K562 (cell line): ENCODE measurements around the gene ECI2. TPM values are rescaled to one million over a fixed set of nuclear protein-coding genes. Genes with fewer than 3 reads are reported as not detected.

Experiments used
- NONO ChIP-seq, 2 experiments: fragments of 200-400 bp in 1 of 2; fragments of 450-650 bp in 1 of 2; formaldehyde crosslinking in 1 of 2; IDR thresholded peaks; 2 replicates each; pipeline ENCODE4 v1.6.1; 2017; ENCODE audit warnings: low read depth in 2 of 2, mild to moderate bottlenecking in 2 of 2, moderate library complexity in 2 of 2, low read length in 1 of 2
- NR2C1 ChIP-seq, 2 experiments: fragments of 450-650 bp; IDR thresholded peaks; 2 replicates each; pipeline ENCODE4 v1.6.1; 2017; ENCODE audit warnings: mild to moderate bottlenecking in 2 of 2, antibody characterized with exemption in 1 of 2, inconsistent platforms in 1 of 2, missing compliant biosample characterization in 1 of 2, missing genetic modification characterization in 1 of 2
- RAD21 ChIP-seq, 2 experiments: fragments of 250-450 bp in 1 of 2; fragments of 450-650 bp in 1 of 2; sonication (Bioruptor Pico) in 1 of 2; formaldehyde crosslinking in 1 of 2; IDR thresholded peaks in 1 of 2; conservative IDR thresholded peaks in 1 of 2; 2 replicates each; pipeline versions ENCODE4 v1.4.0 to v1.8.0; 2020 to 2022; ENCODE audit warnings: mild to moderate bottlenecking in 2 of 2, moderate library complexity in 1 of 2
- SMC3 ChIP-seq: conservative IDR thresholded peaks from 2 replicates; pipeline ENCODE4 v1.6.1; 2011; ENCODE audit warnings: low read depth, low read length, improper control_type of control experiment; ENCODE audit not compliant: insufficient read depth
- YY1 ChIP-seq, 3 experiments: IDR thresholded peaks; 2 replicates each; pipeline ENCODE4 v1.6.1; 2011; ENCODE audit warnings: low read length in 2 of 3, mild to moderate bottlenecking in 2 of 3, moderate library complexity in 2 of 3, borderline replicate concordance in 1 of 3, control low read depth in 1 of 3, low read depth in 1 of 3; ENCODE audit not compliant: insufficient read depth in 3 of 3, insufficient replicate concordance in 2 of 3, control insufficient read depth in 1 of 3, insufficient read length in 1 of 3; ENCODE audit errors: extremely low read depth in 1 of 3
- polyA plus RNA-seq, 8 experiments: library from polyadenylated mRNA; depleted of rRNA in 4 of 8; stranded (reverse) in 5 of 8; unstranded in 3 of 8; fragments of >200 nt; fragmentation: Nextera tagmentation in 2 of 8; fragmentation: Illumina TruSeq in 1 of 8; extraction: Ambion mirVana in 2 of 8; extraction: Trizol in 1 of 8; gene quantifications; 2 replicates each; pipeline versions ENCODE4 v1.2.1 to v1.2.3, GENCODE V29; 2011 to 2014; ENCODE audit warnings: inconsistent platforms in 1 of 8, missing spikeins in 1 of 8
- total RNA-seq, 7 experiments: library from RNA; depleted of rRNA in 6 of 7; stranded (reverse); fragments of >200 nt in 6 of 7; fragmentation: Illumina TruSeq in 2 of 7; extraction: Trizol in 2 of 7; gene quantifications; 2 replicates each; pipeline versions ENCODE4 v1.2.1 to v1.2.3, GENCODE V29; 2011 to 2021; ENCODE audit warnings: low replicate concordance in 1 of 7
- TF ChIP-seq, protein P1 (sequence below), 2 experiments: fragments of 450-650 bp; formaldehyde crosslinking in 1 of 2; IDR thresholded peaks; 2 replicates each; pipeline versions ENCODE4 v1.4.0 to v1.6.1; 2014 to 2020; ENCODE audit warnings: mild to moderate bottlenecking in 2 of 2, borderline replicate concordance in 1 of 2, low read depth in 1 of 2
- TF ChIP-seq, protein P2 (sequence below), 3 experiments: IDR thresholded peaks in 2 of 3; conservative IDR thresholded peaks in 1 of 3; 2 replicates each; pipeline ENCODE4 v1.5.1; 2011 to 2012; ENCODE audit warnings: low read length in 3 of 3, mild to moderate bottlenecking in 3 of 3, control low read depth in 2 of 3, improper control_type of control experiment in 1 of 3, inconsistent platforms in 1 of 3, low read depth in 1 of 3, mixed read lengths in 1 of 3, moderate library complexity in 1 of 3; ENCODE audit not compliant: insufficient read depth in 2 of 3

Gene ECI2
- total and polyA plus RNA-seq, 9 of the 15 experiments (the other 6 are each of a cell fraction or from before 2014, with no cell fraction given), result 80.7 to 377 (median 142) TPM

DNA sequence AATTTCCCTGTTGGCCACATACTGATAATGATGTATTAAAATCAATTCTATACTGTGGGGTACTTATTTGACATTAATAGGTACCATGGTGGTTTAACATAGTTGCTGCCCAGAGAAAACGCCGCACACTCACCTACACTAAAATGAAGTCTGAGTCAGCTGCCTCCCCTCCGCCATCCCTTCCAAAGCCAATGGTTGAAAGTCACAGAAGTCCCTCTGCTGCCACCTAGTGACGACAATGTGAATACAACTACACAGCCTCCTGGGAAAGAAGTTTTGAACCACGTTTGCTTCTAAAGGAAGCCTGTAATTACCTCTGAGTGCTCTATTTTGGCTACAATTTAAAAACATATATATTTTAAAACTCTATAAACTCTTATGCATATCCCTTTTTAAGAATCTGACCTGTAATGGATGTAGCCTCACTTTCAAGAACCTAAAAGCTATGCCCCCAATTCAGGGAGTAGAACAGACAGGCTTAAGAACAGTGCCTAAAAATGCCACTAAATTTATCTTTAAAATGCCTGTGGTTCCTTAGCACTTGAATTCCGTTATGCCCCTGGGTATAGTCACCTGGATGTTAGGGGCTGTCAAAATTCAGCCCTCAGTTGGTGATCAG is 20.6 kb upstream of the ECI2 start (continued):
- peak; percentile 91 to 95 for TF ChIP-seq RAD21 (CRISPR knock-in tag; conservative IDR thresholded peaks at IDR 0.05 in 1 of 2, IDR thresholded peaks at IDR 0.05 in 1 of 2)
- TF ChIP-seq, protein P1, sequence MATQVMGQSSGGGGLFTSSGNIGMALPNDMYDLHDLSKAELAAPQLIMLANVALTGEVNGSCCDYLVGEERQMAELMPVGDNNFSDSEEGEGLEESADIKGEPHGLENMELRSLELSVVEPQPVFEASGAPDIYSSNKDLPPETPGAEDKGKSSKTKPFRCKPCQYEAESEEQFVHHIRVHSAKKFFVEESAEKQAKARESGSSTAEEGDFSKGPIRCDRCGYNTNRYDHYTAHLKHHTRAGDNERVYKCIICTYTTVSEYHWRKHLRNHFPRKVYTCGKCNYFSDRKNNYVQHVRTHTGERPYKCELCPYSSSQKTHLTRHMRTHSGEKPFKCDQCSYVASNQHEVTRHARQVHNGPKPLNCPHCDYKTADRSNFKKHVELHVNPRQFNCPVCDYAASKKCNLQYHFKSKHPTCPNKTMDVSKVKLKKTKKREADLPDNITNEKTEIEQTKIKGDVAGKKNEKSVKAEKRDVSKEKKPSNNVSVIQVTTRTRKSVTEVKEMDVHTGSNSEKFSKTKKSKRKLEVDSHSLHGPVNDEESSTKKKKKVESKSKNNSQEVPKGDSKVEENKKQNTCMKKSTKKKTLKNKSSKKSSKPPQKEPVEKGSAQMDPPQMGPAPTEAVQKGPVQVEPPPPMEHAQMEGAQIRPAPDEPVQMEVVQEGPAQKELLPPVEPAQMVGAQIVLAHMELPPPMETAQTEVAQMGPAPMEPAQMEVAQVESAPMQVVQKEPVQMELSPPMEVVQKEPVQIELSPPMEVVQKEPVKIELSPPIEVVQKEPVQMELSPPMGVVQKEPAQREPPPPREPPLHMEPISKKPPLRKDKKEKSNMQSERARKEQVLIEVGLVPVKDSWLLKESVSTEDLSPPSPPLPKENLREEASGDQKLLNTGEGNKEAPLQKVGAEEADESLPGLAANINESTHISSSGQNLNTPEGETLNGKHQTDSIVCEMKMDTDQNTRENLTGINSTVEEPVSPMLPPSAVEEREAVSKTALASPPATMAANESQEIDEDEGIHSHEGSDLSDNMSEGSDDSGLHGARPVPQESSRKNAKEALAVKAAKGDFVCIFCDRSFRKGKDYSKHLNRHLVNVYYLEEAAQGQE (IDR thresholded peaks at IDR 0.05; ENCODE audit: borderline replicate concordance), result peak; percentile 86
- TF ChIP-seq, protein P1 (CRISPR knock-in tag; IDR thresholded peaks at IDR 0.05; ENCODE audit: low read depth), result no peak
- TF ChIP-seq SMC3, result peak; percentile 86
- TF ChIP-seq NONO (IDR thresholded peaks at IDR 0.05; ENCODE audit: low read depth in 2 of 2, low read length in 1 of 2), result 0 out of 4 replicates have a peak, but pooled peaks of 1 of the 2 experiments have one; percentile 46
- TF ChIP-seq NR2C1 (IDR thresholded peaks at IDR 0.05), result no peak
- no peak for TF ChIP-seq NR2C1 (tag; IDR thresholded peaks at IDR 0.05)
- TF ChIP-seq YY1 (IDR thresholded peaks at IDR 0.05; ENCODE audit: borderline replicate concordance in 1 of 3, control insufficient read depth in 1 of 3, extremely low read depth in 1 of 3, insufficient read depth in 3 of 3, insufficient read length in 1 of 3, insufficient replicate concordance in 2 of 3, low read depth in 1 of 3, low read length in 2 of 3), result peak in 2 of 3 experiments; percentile 63 to 84
- TF ChIP-seq, protein P2, sequence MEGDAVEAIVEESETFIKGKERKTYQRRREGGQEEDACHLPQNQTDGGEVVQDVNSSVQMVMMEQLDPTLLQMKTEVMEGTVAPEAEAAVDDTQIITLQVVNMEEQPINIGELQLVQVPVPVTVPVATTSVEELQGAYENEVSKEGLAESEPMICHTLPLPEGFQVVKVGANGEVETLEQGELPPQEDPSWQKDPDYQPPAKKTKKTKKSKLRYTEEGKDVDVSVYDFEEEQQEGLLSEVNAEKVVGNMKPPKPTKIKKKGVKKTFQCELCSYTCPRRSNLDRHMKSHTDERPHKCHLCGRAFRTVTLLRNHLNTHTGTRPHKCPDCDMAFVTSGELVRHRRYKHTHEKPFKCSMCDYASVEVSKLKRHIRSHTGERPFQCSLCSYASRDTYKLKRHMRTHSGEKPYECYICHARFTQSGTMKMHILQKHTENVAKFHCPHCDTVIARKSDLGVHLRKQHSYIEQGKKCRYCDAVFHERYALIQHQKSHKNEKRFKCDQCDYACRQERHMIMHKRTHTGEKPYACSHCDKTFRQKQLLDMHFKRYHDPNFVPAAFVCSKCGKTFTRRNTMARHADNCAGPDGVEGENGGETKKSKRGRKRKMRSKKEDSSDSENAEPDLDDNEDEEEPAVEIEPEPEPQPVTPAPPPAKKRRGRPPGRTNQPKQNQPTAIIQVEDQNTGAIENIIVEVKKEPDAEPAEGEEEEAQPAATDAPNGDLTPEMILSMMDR (IDR thresholded peaks at IDR 0.05 in 2 of 3, conservative IDR thresholded peaks at IDR 0.05 in 1 of 3; ENCODE audit: insufficient read depth in 2 of 3, low read depth in 1 of 3, low read length in 3 of 3), result peak; percentile 86 to 94 (median 90)
